SH-SY5Y (cell line): ENCODE measurements around the gene PPEF1.

Source experiments
- GATA2 ChIP-seq: IDR thresholded peaks from 2 replicates; pipeline ENCODE4 v1.6.1; 2011; ENCODE audit warnings: mild to moderate bottlenecking, low read depth, low read length
- GATA3 ChIP-seq: IDR thresholded peaks from 2 replicates; pipeline ENCODE4 v1.6.1; 2011; ENCODE audit warnings: low read depth, mild to moderate bottlenecking, low read length, moderate library complexity

GRCh38 chrX:18874560-18875255 is 167.3 kb downstream of the PPEF1 start:
- TF ChIP-seq GATA3 = no peak
- TF ChIP-seq GATA2 = no peak
